DOHH2 (cell line): ENCODE results near the gene OSM.

Experiments
- H3F3A ChIP-seq: fragments of 200-600 bp; sonication (generic), shearing (Covaris generic); 2 replicates; pipeline ENCODE4 v1.6.0; 2016; ENCODE audit warnings: antibody characterized with exemption, mild to moderate bottlenecking; ENCODE audit not compliant: control insufficient read depth, insufficient read depth
- H3K27ac ChIP-seq: fragments of 200-600 bp; sonication (generic); 2 replicates; pipeline ENCODE4 v1.5.1; 2014; ENCODE audit warnings: low read depth, mild to moderate bottlenecking, low read length, moderate library complexity
- H3K27me3 ChIP-seq: fragments of 200-600 bp; sonication (generic); 2 replicates; pipeline ENCODE4 v1.6.1; 2014; ENCODE audit warnings: mild to moderate bottlenecking, low read length, mixed read lengths; ENCODE audit not compliant: control insufficient read depth
- H3K36me3 ChIP-seq: fragments of 200-600 bp; sonication (generic); 2 replicates; pipeline ENCODE4 v1.6.1; 2014; ENCODE audit warnings: mild to moderate bottlenecking, low read length, moderate library complexity, mixed read lengths; ENCODE audit not compliant: control insufficient read depth
- H3K4me1 ChIP-seq: fragments of 200-600 bp; sonication (generic); 2 replicates; pipeline ENCODE4 v1.6.1; 2014; ENCODE audit warnings: mild to moderate bottlenecking, low read length, mixed read lengths; ENCODE audit not compliant: control insufficient read depth
- H3K4me2 ChIP-seq: fragments of 200-600 bp; sonication (generic); 2 replicates; pipeline ENCODE4 v1.6.0; 2014; ENCODE audit warnings: mild to moderate bottlenecking, low read length, moderate library complexity
- H3K4me3 ChIP-seq: fragments of 200-600 bp; sonication (generic); 2 replicates; pipeline ENCODE4 v1.5.1; 2014; ENCODE audit warnings: mild to moderate bottlenecking, low read length, mixed read lengths
- H3K79me2 ChIP-seq: fragments of 200-600 bp; sonication (generic); 2 replicates; pipeline ENCODE4 v1.6.1; 2014; ENCODE audit warnings: mild to moderate bottlenecking, low read length, mixed read lengths; ENCODE audit not compliant: control insufficient read depth
- H3K9me2 ChIP-seq: fragments of 200-600 bp; sonication (generic); replicated peaks from 2 replicates; pipeline ENCODE4 v1.6.1; 2014; ENCODE audit warnings: mild to moderate bottlenecking, low read length, mixed read lengths; ENCODE audit not compliant: control insufficient read depth
- H3K9me3 ChIP-seq: fragments of 200-600 bp; sonication (generic); 2 replicates; pipeline ENCODE4 v1.6.1; 2014; ENCODE audit warnings: antibody characterized with exemption, low read length, mixed read lengths; ENCODE audit not compliant: control insufficient read depth, insufficient read depth
- H4K20me1 ChIP-seq: fragments of 200-600 bp; sonication (generic); 2 replicates; pipeline ENCODE4 v1.6.0; 2014; ENCODE audit warnings: low read depth, mild to moderate bottlenecking, antibody characterized with exemption, low read length, moderate library complexity; ENCODE audit not compliant: control insufficient read depth, insufficient read depth
- EZH2phosphoT487 ChIP-seq: fragments of 200-600 bp; sonication (generic); IDR thresholded peaks from 2 replicates; pipeline ENCODE4 v1.6.1; 2017; ENCODE audit warnings: borderline replicate concordance, mild to moderate bottlenecking, antibody characterized with exemption, low read length, moderate library complexity, mixed read lengths
- TF ChIP-seq, protein P1 (sequence below): fragments of 200-600 bp; sonication (generic); IDR thresholded peaks from one replicate; pipeline ENCODE4 v1.5.1; 2014; ENCODE audit warnings: antibody characterized with exemption, mild to moderate bottlenecking, low read depth, low read length; ENCODE audit not compliant: poor library complexity, severe bottlenecking

Gene OSM

DNA sequence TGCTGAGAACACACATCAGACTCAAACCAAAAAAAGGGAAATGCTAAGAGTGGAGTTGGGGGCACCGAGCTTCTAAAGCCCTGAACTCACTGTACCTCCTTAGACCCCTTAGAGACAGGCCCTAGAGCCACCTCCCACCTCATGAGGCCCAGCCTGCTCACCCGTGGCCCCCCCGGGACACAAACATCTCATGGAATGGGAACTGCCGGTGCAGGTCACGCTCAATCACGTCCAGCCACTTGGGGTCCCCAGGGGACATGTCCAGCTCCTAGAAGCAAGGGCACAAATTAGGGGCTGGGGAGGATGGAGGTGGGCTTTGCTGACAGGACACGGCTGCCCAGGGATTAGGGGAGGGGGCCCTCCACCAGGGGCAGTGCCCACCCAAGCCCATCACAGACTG is 28.9 kb upstream of the OSM start:
- Histone ChIP-seq H3K36me3 (no peaks in the 10 kb centered on the region), H3K79me2 (no peaks in the 10 kb centered on the region), H3K27ac (no peak overlapping the region)

DNA sequence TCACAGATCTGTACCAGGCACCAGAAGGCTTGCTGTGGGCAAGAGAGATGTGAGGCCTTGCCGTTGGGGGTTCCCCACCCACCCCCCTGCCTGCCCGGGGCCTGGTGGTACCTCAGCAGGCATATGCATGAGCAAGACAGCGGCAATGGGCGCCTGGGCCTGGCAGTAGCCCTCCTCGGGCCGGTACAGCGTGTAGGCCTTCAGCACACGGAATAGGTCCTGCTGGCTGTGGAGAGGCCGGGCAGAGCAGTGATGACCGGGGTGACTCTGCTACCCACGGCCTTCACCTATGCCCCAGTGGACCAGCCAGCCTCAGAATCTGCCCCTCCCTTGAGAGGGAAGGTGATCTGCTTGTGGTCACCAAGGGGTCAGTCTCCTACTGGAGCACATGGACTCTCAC is 28.2 kb upstream of the OSM start:
- H3K36me3 ChIP-seq: no peaks in the 10 kb centered on the region

More for the DNA sequence above, 28.9 kb upstream of the OSM start:
- TF ChIP-seq EZH2phosphoT487: no peak
- TF ChIP-seq, protein P1, sequence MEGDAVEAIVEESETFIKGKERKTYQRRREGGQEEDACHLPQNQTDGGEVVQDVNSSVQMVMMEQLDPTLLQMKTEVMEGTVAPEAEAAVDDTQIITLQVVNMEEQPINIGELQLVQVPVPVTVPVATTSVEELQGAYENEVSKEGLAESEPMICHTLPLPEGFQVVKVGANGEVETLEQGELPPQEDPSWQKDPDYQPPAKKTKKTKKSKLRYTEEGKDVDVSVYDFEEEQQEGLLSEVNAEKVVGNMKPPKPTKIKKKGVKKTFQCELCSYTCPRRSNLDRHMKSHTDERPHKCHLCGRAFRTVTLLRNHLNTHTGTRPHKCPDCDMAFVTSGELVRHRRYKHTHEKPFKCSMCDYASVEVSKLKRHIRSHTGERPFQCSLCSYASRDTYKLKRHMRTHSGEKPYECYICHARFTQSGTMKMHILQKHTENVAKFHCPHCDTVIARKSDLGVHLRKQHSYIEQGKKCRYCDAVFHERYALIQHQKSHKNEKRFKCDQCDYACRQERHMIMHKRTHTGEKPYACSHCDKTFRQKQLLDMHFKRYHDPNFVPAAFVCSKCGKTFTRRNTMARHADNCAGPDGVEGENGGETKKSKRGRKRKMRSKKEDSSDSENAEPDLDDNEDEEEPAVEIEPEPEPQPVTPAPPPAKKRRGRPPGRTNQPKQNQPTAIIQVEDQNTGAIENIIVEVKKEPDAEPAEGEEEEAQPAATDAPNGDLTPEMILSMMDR: no peak
- no peaks in the 10 kb centered on the region for H3F3A ChIP-seq
- no peak overlapping the region for H3K4me2 ChIP-seq
- H3K9me2 ChIP-seq: no peaks in the 10 kb centered on the region
- peaks cover 10% of the 10 kb centered on the region for H3K4me1 ChIP-seq
- H3K27me3 ChIP-seq: no peaks in the 10 kb centered on the region
- no peaks in the 10 kb centered on the region for H4K20me1 ChIP-seq
- H3K4me3 ChIP-seq: no peak overlapping the region
- no peaks in the 10 kb centered on the region for H3K9me3 ChIP-seq

DNA sequence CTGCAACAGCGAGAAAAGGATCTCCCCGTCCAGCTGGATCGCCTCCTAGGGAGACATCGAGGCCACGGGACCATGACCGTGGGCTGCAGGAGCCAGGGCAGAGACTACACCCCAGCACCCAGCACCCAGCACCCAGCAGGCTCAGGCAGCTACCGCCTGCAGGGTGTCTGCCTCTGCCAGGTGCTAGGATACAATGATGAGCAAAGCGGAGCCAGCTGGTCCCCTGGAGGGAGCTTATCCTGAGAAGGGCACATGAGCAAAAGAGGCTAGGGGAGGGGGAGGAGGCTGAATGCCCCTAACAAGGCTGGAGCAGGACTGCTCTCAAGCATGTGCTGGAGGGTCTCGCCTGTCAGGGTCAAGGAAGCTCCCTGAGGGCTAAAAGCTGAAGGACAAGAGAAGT is 27.4 kb upstream of the OSM start:
- peaks cover 22% of the 10 kb centered on the region for H3K4me1 ChIP-seq
- no peak overlapping the region for H3K4me2 ChIP-seq
- no peaks in the 10 kb centered on the region for H3K9me2 ChIP-seq
- H3K4me3 ChIP-seq: no peak overlapping the region
- H3K79me2 ChIP-seq: no peaks in the 10 kb centered on the region
- H3K36me3 ChIP-seq: no peaks in the 10 kb centered on the region
- H4K20me1 ChIP-seq: no peaks in the 10 kb centered on the region
- TF ChIP-seq, protein P1: no peak
- no peak for TF ChIP-seq EZH2phosphoT487
- H3K27me3 ChIP-seq: no peaks in the 10 kb centered on the region
- peaks cover 5% of the 10 kb centered on the region; the same call in 1 of the 2 replicates for H3F3A ChIP-seq
- H3K27ac ChIP-seq: no peak overlapping the region
- no peaks in the 10 kb centered on the region for H3K9me3 ChIP-seq

More for the DNA sequence above, 28.2 kb upstream of the OSM start:
- Histone ChIP-seq H3K9me3 (no peaks in the 10 kb centered on the region), H3K4me2 (no peak overlapping the region), H3K27ac (no peak overlapping the region), H3K9me2 (no peaks in the 10 kb centered on the region), H3K4me3 (no peak overlapping the region), H4K20me1 (no peaks in the 10 kb centered on the region), H3K27me3 (no peaks in the 10 kb centered on the region), H3K4me1 (peaks cover 17% of the 10 kb centered on the region), H3K79me2 (no peaks in the 10 kb centered on the region), H3F3A (peaks cover 5% of the 10 kb centered on the region; the same call in 1 of the 2 replicates)
- no peak for TF ChIP-seq EZH2phosphoT487
- TF ChIP-seq, protein P1: no peak
